ENCODE data around the gene LYRM4. TPM values are rescaled to one million over a fixed set of nuclear protein-coding genes. Genes with fewer than 3 reads are reported as not detected.

LYRM4 gene
- 36.5 and 37.3 TPM in 2 replicates for total RNA-seq (2014; rRNA removed; shearing (Covaris generic))

DNA sequence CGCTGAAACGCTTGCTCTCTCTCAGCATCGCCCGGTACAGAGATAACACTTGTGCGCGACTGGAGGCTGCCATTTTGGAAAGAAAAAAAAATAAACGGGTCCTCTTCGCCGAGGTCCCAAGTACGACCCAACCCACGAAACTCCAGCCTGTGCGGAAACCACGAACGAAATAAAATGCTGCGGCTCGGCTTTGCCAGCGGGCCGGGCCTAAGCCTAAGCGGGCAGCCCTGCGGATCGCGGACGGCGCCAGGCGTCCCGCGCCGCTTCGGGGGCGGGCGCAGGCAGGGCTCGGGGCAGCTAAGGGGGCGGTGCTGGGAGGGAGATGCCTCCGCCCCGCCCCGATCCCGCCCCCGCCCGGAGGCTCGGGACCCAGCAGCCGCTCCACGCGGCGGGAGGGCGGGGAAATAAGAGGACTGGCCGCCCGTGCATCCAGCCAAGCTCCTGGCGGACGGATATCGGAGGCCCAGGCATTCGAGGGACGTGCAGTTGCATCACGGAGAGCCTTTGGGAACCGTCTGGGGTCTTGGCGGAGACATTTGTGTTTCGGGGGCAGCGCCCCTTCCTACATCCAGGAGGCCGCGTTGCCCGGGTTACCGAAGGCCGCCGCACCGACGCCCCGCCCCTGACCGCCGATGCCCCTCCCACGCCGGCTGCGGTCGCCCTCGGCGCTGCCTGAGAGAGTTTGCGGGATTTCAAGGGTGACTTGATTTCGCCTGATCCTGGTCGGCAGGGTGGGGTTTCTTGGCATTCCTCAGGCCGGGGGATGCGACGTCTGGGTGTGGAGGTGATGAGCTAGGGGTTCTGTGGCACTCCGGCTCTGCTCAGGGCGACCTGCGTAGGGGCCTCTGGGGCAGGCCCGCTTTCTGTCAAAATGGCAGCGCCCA lies at the start of gene LYRM4, which contains the start of gene FARS2:
LYRM4 (minus strand) TSS at position 290 of the 884 bp plus-strand sequence; CDS start at position 73, 217 bp downstream.
FARS2 (plus strand) TSS at position 853 of the 884 bp plus-strand sequence.
- no peaks in the 10 kb centered on the region for H3K9me3 ChIP-seq (replicated peaks)
- peak within 1 kb of the TSS; percentile 96 for H3K4me3 ChIP-seq
- H3K4me1 ChIP-seq, result no peaks in the 10 kb centered on the region
- peak within 1 kb of the TSS; percentile 99 for H3K27ac ChIP-seq
- H3K36me3 ChIP-seq, result peaks cover 4% of the 10 kb centered on the region; the same call in 1 of the 2 replicates
- peak; percentile 82 to 85 for DNase-seq
- H3K27me3 ChIP-seq, result no peaks in the 10 kb centered on the region

DNA sequence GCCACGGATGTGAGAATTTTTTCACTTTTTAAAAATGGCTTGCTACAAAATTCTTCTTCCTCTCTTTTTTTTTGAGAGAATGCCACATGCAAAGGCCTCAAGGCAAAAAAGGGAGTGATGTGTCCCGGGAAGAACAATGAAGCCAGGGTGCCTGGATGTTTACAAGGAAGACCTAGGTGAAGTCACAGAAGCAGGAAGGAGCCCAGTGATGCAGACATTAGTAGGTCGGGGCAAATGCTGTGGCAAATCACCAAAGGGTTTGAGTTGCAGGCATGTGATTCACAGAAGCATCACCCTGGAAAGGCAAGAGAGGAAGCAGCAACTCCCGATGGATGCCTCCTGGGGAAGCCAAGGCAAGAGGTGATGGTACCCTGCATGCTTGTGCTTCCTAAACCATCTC lies 47.3 kb upstream of the LYRM4 start:
- no peak for DNase-seq
- Histone ChIP-seq H3K27me3 (no peaks in the 10 kb centered on the region), H3K27ac (no peak overlapping the region), H3K4me1 (no peaks in the 10 kb centered on the region), H3K9me3 (replicated peaks) (no peaks in the 10 kb centered on the region), H3K4me3 (no peak overlapping the region), H3K36me3 (no peaks in the 10 kb centered on the region)

DNA sequence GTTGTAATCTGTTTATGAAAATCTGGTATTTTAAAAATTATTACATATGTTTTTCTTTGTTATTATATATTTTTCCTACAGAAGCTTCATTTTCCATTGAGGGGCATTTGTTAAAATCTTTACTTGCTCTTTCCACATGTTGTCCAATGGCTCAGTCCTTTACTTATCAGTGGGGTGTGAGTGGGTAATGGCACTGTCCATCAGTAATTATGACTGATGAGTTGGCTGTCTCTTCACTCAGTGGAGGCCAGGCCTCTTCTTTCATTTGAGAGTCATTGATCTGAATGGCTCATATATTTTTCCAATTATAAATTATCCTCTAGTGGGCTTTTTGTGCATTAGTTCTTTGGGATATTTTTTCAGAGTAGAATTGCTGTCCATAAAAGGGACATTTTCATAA lies 46.3 kb upstream of the LYRM4 start:
- Histone ChIP-seq H3K4me3 (no peak overlapping the region), H3K4me1 (no peaks in the 10 kb centered on the region), H3K36me3 (no peaks in the 10 kb centered on the region), H3K9me3 (replicated peaks) (no peaks in the 10 kb centered on the region), H3K27me3 (no peaks in the 10 kb centered on the region), H3K27ac (no peak overlapping the region)
- DNase-seq, result no peak

DNA sequence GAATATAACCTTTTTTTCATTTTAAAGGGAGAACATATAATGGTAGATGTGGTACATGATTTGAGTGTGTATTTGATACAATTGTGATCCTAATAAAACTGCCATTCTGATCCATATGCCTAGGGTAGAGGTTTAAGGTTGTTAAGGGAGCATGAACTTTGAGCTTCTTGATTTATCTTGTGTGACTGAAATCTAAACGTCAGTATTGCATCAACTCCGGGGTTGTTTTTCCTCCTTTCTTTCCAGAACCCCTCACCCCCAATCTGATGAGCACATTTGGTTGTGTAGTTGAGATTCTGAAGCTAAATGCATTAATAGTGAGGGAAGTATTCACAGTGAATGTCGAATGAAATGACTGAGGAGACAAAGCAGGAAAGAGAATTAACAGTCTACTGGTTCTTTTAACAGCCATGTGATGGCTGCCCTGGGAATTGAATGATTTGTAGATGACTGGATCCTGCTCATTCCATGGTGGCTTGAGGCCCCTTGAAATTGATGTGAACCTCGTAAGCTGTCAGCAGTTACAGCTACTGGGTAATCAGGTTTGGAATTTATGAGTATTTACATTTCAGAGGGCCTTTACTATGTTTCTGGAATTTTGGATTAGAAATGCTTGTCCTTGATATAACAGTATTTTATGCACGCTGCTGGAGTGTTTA lies 45.3 kb upstream of the LYRM4 start:
- no peaks in the 10 kb centered on the region for H3K4me1 ChIP-seq

DNA sequence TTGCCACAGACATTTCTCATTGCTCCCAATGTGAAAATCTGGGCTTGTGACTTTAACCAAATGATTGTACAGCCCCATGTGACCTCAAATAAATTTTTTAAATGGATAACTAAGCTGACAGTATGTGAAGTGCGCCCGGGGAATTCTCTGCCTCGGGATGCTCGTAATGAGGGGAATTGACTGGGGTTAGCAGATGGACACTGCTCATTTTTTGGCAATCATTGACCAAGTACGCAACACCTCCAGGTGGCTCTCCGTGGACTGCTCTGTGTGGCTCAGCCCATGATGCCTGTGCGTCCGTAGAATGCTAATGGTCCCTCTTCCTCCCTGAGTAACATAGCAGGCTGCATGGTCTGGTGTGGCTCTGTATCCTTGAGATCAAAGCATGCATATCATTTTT lies 42.9 kb upstream of the LYRM4 start:
- no peak for DNase-seq
- Histone ChIP-seq H3K4me3 (no peak overlapping the region), H3K9me3 (replicated peaks) (no peaks in the 10 kb centered on the region), H3K4me1 (no peaks in the 10 kb centered on the region), H3K27me3 (no peaks in the 10 kb centered on the region), H3K27ac (no peak overlapping the region), H3K36me3 (no peaks in the 10 kb centered on the region)

More for the DNA sequence above, 45.3 kb upstream of the LYRM4 start:
- Histone ChIP-seq H3K4me3 (no peak overlapping the region), H3K9me3 (replicated peaks) (no peaks in the 10 kb centered on the region), H3K27ac (no peak overlapping the region), H3K27me3 (no peaks in the 10 kb centered on the region), H3K36me3 (no peaks in the 10 kb centered on the region)
- DNase-seq, result no peak

DNA sequence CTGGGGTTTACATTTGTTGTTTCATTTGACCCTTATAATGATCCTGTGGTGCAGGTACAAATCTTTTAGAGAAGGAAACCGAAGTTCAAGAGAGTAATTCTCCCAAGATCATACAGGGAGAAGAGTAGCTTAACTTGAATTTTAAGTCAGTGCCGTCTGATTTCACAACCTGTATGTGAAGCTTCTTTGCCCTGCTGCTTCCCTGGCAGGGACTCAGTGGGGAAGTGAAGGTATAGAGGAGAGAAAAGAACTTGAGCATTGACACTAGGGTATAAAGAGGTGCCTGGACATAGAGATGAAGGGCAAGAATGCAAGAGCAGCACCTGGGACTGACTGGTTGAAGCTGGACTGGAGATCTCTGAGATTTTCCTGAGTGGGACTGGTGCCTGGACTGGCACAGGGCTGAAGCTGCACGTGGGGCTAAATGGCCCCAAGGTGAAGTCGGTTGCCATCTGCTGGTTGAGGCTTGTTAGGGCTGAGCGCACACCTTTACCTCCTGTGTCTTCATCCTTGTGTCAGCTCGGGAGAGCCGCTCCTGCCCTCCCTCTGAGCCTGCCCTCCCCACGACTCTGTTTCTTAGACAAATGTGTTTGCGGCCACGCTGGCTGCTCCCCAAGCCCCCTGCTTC lies 42.4 kb upstream of the LYRM4 start:
- no peak overlapping the region for H3K4me3 ChIP-seq
- H3K4me1 ChIP-seq, result no peaks in the 10 kb centered on the region
- H3K9me3 ChIP-seq (replicated peaks), result no peaks in the 10 kb centered on the region
- H3K27me3 ChIP-seq, result no peaks in the 10 kb centered on the region
- DNase-seq, result no peak
- H3K27ac ChIP-seq, result no peak overlapping the region
- H3K36me3 ChIP-seq, result no peaks in the 10 kb centered on the region

DNA sequence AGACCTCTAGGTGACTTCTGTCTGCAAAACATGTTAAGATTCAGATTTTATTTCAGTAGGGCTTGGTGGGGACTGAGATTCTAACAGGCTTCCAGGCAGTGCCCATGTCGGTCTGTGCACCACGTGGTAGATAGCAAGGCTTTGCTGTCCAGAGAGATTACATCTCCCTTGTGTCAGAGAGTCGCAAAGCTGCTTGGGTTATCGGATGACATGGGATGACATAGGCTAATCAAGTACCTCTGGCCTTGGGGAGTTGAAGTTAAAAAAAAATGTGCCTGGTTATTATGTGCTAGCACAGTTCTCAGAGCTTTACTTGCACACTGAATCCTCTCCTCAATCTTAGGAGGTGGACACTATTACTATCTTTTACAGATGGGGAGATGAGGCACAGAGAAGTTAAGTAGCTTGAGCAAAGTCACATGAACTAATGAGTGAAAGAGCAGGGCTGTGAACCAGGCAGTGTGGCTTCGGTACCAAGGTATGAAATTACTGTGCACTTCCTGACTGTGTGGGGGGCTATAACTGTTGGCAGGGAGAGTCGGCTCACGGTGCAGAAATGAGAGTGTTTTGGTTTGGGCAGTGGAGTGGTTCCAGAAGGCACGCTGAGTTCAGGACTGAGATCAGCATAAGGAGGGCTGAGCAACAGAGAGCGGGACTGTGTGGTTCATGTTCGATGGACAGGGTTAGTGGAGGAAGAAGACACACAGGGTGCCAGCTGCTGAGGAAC lies 41.6 kb upstream of the LYRM4 start:
- H3K4me1 ChIP-seq, result no peaks in the 10 kb centered on the region
- no peak for DNase-seq
- H3K9me3 ChIP-seq (replicated peaks), result no peaks in the 10 kb centered on the region
- H3K4me3 ChIP-seq, result no peak overlapping the region
- no peaks in the 10 kb centered on the region for H3K27me3 ChIP-seq
- H3K36me3 ChIP-seq, result no peaks in the 10 kb centered on the region
- no peak overlapping the region for H3K27ac ChIP-seq

DNA sequence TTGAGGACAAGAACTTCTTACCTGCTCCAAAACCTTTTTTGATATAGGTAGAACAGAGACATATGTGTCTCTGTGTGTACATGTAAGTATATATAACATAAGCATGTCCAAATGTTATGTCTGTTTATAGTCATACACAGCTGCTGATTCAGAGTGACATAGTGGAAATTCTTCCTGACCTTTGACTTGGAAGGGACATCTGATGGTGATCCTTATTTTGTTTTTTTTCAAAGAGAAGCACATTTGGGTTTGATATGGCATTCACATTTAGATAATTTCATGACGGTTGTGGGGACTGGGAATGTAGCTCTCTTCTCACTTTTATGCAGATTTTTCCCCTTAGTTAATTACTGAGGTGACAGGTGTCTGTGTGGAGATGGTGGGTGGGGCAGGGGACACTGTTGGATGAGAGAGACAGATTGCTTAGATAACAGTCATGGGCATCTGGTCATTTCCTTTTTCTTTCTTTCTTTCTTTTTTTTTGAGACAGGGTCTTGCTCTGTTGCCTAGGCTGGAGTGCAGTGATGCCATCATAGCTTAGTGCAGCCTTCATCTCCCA lies 39.5 kb upstream of the LYRM4 start:
- Histone ChIP-seq H3K27ac (no peak overlapping the region), H3K36me3 (no peaks in the 10 kb centered on the region), H3K9me3 (replicated peaks) (no peaks in the 10 kb centered on the region), H3K4me1 (no peaks in the 10 kb centered on the region), H3K4me3 (no peak overlapping the region), H3K27me3 (no peaks in the 10 kb centered on the region)
- no peak for DNase-seq

DNA sequence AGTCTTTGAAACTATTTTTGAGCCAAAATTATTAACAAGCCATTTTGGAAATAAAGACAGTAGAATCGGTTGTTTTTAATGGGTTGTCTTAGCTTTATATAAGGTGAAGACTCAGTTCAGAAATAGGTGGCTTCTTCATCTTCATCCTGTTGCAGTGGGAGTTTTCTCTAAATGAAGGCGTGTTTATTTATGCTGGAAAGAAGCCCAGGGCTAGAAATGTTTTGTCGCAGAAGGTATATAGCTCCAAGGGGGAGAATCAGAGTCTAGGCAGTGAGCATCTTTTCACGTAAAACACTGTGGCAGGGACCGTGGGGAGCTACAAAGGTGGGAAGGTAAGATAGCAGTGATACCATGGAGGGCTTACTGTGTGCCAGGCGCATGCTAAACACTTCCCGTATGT lies 34.9 kb upstream of the LYRM4 start:
- no peaks in the 10 kb centered on the region for H3K4me1 ChIP-seq
- H3K9me3 ChIP-seq (replicated peaks), result no peaks in the 10 kb centered on the region
- H3K27ac ChIP-seq, result no peak overlapping the region
- no peaks in the 10 kb centered on the region for H3K36me3 ChIP-seq
- DNase-seq, result peak in 1 of 2 experiments; percentile 4
- H3K27me3 ChIP-seq, result no peaks in the 10 kb centered on the region
- no peak overlapping the region for H3K4me3 ChIP-seq

DNA sequence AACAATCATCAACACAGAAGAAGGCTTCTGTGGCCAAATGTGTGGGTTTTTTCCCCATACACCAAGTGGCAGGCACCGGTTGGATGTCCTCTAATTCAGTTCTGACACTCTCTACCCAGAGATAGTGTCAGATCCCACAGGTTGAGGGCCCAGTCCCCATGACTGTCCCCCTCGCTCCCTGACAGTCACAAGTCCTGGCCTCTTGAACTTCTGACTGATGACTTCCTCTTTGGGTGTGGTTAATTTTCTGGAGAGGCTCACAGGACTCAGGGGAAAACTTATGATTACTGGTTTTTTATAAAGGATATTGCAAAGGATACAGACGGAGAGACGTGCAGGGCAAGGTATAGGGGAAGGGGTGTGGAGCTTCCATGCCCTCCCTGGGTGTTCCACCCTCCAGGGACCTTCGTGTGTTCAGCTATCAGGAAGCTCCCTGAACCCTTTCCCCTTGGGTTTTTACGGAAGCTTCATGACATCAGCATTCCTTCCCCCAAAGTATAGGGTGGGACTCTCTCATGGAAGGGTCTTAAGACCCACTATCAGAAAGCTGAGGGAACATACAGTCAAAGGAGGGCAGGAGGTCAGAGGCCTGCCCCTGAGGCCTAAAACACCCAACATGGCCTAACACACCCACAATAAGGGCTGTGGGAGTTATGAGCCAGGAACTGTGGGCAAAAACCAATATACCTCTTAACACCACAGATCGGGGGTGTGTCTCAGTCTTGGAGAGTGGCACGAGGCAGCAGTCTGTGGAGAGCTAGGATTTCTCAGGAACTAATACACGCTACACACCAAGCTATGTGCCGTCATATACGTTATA lies 33.9 kb upstream of the LYRM4 start:
- Histone ChIP-seq H3K36me3 (no peaks in the 10 kb centered on the region), H3K9me3 (replicated peaks) (no peaks in the 10 kb centered on the region), H3K27me3 (no peaks in the 10 kb centered on the region), H3K4me3 (no peak overlapping the region), H3K4me1 (no peaks in the 10 kb centered on the region), H3K27ac (no peak overlapping the region)
- no peak for DNase-seq

DNA sequence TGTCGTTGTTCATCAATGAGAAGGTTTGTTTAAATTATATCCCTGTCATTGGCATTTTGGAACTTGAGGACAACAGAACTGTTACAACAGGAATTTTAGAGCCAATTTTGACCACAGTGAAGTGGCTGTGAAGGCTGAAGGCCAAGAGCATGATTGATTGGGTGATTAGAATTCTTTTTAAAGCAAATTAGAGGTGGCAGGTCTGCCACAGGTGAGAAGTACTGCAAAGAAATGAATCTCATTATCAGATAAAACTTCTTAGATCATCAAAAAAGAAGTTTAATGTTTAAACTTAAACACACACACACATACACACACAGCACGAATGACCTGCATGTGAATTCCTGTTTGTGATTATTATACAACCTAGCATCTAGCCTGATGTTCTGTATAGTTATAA lies 32.9 kb upstream of the LYRM4 start:
- no peaks in the 10 kb centered on the region for H3K4me1 ChIP-seq
- no peak overlapping the region for H3K27ac ChIP-seq
- no peak overlapping the region for H3K4me3 ChIP-seq
- H3K36me3 ChIP-seq, result no peaks in the 10 kb centered on the region
- no peak for DNase-seq
- H3K9me3 ChIP-seq (replicated peaks), result no peaks in the 10 kb centered on the region
- H3K27me3 ChIP-seq, result no peaks in the 10 kb centered on the region

DNA sequence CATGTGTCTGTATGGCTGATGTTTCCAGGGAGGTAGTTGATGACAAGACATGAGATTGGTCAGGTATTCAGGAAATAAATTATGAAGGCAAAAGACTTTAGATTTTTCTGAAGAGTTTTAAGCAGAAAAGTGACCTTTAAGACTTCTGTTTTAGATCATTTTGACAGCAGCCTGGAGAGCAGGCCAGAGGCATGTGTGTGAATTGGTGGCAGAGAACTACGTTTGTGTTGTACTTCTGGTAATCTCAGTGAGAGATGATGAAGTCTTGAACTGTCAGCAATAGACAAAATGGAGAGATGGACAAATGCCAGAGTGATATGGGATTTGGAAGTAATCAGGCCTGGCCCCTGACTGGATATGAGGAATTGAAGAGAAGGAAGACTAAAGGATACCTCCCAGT lies 31.4 kb upstream of the LYRM4 start:
- no peaks in the 10 kb centered on the region for H3K36me3 ChIP-seq
- no peak for DNase-seq
- H3K4me1 ChIP-seq, result peaks cover 9% of the 10 kb centered on the region
- H3K9me3 ChIP-seq (replicated peaks), result no peaks in the 10 kb centered on the region
- H3K4me3 ChIP-seq, result no peak overlapping the region
- H3K27ac ChIP-seq, result no peak overlapping the region
- no peaks in the 10 kb centered on the region for H3K27me3 ChIP-seq

DNA sequence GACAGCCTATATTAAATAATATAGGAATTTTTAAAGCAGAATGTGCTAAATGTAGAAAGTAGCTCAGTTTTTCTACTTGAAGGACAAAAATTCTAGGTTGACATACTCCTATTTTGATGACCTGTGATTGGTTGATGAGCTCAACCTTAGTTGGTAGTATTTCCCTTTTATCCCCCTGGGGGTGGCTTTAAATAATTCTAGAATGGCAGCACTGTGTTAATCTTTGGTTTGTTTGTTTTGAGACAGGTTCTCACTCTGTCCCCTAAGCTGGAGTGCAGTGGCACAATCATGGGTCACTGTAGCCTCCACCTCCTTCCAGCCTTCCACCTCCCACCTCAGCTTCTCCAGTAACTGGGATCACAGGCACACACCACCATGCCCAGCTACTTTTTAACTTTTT lies 29.8 kb upstream of the LYRM4 start:
- H3K4me3 ChIP-seq, result no peak overlapping the region
- H3K27ac ChIP-seq, result no peak overlapping the region
- H3K27me3 ChIP-seq, result no peaks in the 10 kb centered on the region
- no peak for DNase-seq
- no peaks in the 10 kb centered on the region for H3K36me3 ChIP-seq
- H3K4me1 ChIP-seq, result peaks cover 9% of the 10 kb centered on the region
- no peaks in the 10 kb centered on the region for H3K9me3 ChIP-seq (replicated peaks)

DNA sequence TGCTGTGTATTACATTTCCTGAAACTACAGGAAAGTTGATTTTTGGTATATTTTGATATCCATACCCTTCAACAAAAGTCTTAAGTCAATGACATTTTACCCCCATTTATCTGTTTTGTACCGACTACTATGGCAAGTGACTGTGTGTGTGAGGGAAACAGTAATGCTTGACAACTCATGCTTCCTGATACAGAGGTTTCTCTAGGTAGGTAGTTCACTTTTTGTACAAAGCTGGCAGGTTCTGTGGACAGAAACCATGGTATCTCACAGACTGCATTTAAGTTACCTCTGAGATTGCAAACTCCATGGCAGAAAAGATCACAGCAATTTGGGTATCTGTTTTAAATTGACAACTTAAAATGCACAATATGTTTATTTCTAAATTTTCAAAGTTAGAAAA lies 29.3 kb upstream of the LYRM4 start:
- DNase-seq, result no peak
- H3K27me3 ChIP-seq, result no peaks in the 10 kb centered on the region
- H3K4me1 ChIP-seq, result peaks cover 9% of the 10 kb centered on the region
- H3K27ac ChIP-seq, result no peak overlapping the region
- no peaks in the 10 kb centered on the region for H3K36me3 ChIP-seq
- no peak overlapping the region for H3K4me3 ChIP-seq
- no peaks in the 10 kb centered on the region for H3K9me3 ChIP-seq (replicated peaks)
